ENCODE measurements around the gene DTL.

The DTL gene

DNA sequence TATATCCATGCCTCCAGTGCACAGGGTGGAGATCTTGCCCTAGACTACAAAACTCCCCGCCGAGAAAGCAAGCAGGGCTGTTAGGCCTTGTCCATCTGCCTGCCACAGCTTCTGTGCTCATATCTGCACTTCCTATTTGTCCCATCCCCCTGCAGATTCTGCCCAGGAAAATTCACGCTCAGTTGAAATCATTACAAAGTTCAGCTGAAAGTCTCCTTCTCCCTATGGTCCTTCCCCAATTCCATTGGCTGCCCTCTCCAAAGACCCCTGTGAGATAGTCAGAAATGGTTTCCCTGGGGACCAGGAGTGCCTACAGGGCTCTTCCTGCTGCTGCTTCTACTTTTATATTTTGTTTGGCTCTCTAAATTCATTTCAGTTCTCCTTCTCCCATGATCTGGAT lies 63.2 kb downstream of the DTL start:
- no peak for DNase-seq

DNA sequence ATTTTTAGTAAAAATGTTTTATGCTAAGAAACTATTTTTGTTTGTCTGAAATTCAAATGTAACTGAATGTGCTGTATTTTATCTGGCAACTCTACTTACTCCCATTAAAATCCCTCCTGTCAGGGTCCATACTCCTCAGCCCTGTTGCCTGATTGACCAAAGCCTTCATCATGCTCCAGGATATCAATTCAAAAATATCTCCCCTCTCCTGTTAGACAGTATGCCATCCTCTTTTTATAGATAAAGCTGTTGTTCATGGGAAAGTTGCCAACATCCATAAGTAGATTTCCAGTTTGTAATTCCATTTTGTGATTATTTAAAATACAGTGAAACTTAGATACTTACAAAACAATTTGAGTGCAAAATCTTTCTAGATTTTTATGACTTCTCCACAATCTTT lies 65.7 kb downstream of the DTL start:
- no peak for DNase-seq

DNA sequence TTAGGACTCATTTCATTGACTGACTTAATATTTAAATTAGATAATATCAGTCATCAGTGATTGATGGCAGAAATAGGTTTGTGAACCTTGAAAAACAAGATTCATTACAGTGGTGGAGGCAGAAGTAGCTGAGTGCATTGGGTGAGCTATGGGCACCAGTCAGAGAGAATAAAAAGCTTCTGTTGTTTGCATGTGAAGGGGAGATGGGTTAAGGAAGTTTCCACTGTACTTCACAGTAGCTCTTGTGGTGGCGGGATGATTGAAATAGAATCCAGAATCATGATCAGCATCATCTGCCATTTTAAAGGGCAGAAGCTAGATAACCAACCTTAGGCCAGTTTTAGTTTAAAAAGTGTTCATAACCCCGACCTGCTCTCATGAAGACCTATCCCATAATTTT lies 66.2 kb downstream of the DTL start:
- DNase-seq = no peak

DNA sequence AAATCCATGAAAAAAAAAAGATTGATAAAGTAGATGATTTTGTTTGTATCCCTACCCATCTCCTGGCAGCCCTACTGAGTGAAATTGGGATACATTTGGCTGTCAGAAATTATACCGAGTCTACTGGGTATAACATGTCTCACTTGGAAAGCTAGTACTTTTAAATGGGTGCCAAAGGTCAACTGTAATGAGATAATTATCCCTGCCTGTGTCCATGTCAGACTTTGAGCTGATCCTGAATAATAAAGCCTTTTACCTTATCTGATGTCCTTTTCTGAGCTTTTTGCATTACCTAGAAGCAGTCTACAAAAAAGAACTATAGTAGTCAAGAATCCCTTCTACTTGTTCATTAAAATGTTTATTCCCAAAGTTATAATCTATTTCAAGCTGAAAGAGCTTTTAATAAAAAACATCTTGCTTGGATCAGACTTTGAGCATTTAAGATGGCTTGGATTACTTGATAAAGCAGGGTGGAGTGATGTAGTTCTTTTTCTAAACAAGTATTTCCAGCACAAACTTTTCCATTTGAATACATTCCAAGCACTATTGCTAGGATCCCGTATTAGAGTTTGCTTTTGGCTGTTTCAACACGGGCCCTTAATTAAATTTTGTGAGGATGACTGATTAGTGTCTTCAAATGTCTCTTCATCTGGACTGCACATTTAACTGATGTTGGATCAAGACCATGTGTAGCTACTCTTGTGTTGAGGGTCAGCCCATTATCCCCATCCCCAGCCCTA lies 69.2 kb downstream of the DTL start:
- DNase-seq = no peak

DNA sequence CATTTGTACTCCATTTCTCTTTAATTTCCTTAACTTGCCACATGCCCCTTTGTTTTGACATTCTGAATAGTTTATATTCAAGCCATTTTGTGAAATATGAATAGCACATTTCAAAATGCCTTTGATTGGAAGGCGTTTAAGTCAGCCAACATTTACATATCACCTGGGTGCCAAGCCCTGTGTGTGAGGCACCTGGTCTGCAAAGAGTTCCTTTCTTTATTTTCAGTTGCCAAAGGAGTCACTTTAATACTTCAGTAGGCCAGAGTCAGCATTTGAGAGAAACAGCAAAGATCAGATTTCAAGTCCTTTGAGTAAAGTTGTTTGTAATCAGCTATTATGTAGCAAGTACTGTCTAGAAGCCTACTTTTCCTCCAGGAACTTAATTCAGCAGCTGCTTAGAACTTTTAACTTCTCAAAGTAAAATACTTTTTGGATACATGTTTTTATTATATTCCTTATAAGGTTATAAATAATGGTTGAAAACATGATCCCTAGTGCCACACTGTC lies 70.8 kb downstream of the DTL start:
- DNase-seq = no peak

DNA sequence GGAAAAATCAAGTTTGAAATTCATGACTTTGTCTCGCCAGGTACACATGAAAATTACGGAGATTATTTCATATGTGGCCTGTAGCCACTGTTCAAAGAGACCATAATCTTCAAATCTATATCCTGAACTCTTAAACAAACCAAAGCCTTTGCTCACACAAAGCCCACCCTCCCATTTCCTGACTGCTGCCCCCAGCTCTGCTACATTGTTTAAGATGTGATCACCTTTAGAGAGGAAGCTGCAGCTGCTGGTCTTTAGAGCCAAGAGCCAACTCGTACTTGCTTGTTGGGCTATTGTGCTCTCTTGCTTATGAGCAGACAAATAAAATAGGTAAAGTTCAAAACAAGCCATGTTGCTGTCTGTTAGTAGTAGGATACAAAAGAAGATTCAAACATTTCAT lies 71.9 kb downstream of the DTL start:
- DNase-seq = no peak

DNA sequence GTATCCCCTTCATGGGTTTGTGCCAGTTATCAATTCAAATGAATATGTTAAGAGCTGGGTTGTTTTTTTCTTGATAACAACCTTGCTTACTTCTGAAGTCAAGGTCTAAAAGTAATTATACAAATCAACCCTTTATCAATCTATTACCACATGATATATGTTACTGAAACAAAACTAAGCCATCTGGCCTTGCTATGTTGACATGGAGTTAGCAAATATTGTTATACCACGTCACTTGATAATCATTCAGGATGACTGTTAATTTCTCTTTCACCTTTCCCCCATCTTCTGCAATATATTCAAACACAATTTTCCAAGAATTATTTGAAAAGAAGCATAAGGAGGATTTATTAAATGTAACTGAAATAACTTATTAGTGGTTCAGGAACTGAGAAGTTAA lies 72.6 kb downstream of the DTL start:
- no peak for DNase-seq

DNA sequence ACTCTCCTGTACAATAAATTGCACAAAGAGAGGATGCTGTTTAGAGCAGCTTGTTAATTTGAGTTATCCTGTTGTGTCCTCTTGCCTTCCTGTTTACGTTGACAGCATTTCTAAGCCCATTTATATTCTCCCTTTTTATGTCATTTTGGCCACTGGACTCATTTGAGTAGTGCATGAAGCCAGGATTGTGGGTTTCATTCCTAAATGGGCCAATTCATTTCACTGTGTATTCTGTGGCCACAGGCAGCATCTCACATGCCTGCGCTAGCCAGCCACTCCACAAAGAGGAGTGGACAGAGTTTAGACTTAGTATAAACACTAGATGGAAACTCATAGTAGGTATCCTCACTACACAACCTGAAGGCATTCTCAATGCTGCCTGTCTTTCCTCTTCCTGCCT lies 73.4 kb downstream of the DTL start:
- DNase-seq = no peak

DNA sequence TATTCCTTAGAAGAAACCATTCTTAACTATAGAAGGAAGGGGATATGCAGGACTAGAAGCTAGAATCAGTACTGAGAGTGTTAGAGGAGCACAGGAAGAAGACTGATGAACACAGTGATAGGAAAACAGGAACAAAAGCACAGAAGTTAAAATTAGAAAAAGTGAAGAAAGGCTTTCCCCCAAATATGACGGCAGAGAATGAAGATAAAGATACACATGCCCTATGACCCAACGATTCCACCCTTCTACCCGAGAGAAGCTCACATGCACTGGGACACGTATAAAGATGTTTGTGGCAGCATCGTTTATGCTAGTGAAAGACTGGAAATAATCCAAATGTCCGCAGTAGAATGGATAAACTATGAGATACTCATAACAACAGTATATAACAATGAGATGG lies 74.2 kb downstream of the DTL start:
- DNase-seq = no peak

DNA sequence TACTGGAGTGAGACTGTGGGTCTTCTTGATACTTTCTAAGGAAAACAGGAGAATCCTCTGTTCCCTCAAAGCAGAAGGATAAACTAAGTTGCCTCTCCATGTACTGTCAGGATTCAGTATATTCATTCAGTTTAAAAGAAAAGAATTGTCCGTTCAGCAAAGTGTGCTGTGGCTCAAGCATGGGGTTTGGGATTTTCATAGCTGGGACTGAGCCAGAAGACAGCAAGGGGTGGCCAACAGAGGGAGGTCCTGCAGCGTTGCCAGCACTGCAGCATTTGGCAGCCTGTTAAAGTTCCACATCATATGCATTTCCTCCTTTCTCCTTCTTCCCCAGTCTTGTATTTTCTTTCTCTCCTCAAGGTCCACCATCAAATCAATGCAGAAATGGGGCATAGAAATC lies 75.1 kb downstream of the DTL start:
- DNase-seq = no peak

DNA sequence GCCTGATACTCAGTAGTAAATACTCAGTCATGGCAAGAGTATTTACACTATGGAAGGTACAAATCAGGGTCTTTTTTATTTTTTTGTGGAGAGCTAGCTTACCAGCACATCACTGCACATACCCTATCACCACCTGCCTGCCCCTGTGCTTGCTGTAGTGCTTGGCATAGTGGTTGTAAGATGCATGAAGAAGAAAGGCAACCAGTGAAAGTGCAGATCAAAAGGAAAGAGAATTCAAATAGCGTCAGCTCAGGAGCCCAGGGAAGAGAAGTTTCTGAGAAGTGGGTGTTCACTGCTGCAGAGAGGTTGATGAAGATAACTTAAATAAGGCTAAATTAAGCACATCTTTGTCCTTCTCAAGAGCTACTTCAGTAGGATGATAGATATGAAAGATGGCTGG lies 76.0 kb downstream of the DTL start:
- no peak for DNase-seq

DNA sequence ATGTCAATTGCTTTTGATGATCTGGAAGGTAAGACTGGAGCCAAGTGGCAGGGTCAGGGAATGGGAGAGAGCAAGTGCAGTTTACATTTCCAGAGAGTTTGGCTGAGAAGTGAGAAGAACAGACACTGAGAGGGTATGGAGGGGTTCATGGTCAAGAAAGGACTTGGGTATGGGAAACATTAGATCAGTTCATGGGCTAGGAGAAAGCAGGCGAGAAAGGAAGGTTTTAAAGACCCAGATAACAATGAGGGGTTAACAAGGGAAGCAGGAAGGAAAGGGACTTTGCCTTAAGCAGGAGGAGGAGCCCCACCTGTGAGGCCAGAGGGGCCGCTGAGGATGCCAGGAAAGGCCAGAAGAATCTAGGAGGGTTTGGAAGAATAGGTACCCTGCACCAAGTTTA lies 78.2 kb downstream of the DTL start:
- no peak for DNase-seq

DNA sequence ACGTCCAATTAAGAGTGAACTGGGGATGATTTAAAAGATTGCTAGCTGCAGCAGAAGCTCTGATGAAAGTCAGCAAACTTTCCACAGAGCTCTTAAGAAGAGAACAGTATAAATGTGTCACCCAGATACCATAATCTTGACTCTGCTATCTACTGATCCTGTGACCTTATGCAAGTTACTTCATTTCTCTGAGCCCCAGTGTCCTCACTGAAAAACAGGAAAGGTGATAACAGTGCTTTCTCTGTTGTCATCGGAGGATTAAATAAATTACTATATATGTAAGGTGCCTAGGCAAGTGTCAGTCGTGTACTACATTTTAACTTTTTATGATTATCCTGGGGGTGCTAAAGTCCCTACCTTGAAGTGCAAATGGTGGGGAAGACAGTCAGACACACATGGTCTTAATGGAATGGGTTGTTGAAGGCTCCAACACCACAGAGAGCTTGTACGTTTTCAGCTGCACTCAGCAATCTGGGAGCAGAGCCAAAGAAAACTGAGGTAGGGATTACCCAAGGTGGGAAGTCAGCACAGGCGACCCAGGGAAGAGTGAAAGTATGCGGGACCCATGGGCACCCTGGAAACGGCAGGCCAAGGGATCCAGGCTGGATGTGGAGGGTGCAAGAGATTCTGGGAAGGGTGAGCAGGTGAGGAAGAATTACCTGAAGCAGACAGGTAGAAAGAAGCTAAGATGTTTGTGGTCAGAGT lies 82.8 kb downstream of the DTL start:
- no peak for DNase-seq

DNA sequence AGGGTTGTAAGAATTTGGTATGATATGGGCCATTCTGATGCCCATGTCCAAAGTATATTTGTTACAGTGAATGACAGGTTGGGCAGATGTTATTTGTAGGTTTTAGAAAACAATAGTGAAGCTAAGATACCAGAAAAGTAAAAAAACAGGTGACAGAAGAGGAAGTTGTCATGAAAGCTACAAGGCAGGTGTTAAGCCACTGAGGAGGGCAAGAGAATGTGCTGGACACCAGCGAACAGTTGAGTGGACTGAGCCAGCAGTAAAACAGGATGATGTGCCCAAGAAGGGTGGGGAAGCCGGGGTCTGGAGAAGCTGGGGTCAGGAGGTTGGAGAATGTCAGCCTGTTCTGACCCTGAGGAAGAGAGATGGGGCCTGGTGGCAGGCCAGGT lies 83.3 kb downstream of the DTL start:
- DNase-seq = no peak

DNA sequence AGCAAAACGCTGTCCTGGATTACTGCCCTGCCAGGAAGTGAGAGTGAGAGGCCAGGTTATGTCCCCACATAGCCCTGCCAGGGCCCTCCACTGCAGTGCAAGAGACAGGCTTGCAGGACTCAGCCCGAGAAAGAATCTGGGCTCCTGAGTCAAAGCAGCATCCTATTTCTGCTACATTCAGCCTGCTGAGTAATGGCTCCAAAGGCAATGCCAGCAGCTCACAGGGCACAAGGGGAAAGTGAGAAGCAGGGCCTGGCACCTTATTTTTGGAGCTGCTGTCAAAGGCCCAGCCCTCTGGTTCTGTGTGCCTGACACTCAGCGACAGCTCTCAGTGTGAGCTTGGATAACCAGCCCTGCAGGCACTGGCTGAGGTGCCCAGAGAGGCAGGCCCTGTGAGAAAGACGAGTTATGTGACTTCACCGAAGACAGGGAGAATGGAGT lies 83.9 kb downstream of the DTL start:
- no peak for DNase-seq

DNA sequence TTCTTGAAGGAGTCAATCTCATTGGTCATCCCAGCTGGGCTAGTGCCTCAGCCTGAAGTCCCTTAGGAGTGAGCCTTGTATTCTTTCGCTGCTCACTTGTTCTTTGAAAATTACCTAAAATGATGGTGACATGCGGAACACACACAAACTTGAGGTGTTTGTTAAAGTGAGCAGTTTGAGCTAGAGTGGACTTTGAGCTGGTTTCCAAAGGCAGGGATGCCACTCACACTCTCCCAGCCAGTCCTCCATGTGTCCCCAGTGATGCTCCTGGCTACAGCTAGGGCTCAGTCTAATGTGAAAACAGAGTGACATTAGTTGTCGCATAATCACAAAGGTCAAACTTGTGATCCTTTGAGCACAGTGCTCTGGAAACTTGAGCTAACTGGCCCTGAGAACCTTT lies 84.3 kb downstream of the DTL start:
- no peak for DNase-seq

DNA sequence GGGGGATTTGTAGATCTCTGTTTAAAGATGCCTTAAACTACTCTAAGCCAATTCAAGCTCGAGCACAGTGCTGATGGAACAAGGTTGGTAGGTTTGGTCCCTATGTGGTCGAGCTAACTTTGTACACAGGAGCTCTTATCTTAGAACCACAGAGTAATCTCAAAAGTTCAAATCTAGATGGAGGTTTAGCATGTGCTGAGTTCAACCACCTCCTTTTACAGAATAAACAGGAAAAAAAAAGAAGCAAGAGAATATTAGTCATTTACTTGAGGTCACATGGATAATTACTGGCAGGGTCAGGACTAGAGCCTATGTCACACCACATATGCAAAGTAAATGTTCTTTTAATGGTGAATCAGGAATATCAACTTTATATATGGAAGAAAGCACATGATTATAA lies 86.2 kb downstream of the DTL start:
- DNase-seq = no peak

DNA sequence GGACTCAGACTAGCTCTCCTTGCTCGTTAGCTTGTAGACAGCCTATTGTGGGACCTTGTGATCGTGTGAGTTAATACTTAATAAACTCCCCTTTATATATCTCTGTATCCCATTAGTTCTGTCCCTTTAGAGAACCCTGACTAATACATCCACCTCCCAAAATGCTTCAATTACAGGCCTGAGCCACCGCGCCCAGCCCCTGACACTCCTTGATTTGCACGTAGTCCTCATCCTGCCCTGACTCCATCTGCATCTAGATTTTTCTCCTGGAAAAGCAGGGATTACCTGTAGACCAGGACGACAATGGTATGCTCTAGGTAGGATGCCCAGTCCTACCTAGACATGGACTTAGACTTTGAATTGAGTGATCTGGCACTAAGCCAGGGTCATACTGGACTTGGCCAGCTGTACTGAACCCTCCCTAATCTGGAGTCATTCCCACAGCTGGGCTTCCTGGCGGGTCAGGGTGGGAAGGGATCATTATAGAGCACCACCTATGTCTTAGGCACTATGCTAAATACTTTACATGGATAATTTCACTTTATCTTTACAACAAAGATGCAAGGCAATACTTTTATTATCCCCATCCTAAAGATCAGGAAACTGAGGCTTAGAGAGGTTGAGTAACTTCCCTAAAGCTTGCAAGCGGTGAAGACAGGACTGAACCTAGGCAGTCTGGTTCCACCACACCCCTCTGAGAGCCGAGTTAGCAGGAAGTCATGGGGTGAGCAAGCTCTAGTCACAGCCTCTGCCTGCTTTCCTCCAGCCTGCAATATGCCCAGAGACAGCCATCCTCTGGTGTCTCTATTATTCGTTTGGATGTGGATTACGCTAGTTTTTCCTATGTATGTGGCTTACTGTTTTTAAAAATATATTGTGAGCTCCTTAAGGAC lies 89.4 kb downstream of the DTL start:
- DNase-seq = no peak

DNA sequence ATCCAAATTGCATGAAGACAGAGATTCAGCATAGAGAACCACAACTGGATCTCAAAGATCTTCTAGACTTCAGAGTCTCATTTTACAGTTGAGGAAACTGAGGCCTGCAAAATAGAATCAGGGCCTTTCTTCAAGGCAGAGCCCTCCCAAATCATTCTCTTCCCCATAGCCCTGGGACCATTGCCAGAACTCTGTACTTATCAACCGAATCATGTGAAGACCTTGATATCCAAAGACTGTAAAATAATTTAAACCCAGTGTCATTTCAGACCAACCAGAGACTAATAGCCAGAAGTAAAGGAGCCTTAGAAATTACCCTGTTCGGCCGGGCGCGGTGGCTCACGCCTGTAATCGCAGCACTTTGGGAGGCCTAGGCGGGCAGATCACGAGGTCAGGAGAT lies 90.1 kb downstream of the DTL start:
- DNase-seq = no peak

DNA sequence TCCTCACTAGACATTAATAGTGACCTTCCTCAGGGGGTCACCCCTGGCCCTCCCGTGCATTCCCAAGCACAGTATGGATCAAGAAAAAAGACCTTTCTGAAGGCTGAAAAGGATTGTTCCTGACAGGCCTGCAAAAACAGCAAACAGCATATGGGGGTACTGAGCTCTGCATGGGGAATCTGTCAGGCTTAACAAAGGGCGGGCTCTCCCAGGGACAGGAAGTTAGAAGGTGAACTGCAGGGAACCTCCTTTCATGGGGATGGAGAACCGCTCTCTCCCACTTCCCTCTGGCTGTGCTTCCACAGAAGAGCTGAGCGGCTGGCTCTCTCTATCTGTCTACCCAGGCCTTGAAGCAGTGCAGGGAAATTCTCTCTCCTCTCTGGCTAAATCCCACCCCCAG lies 91.7 kb downstream of the DTL start:
- no peak for DNase-seq

DNA sequence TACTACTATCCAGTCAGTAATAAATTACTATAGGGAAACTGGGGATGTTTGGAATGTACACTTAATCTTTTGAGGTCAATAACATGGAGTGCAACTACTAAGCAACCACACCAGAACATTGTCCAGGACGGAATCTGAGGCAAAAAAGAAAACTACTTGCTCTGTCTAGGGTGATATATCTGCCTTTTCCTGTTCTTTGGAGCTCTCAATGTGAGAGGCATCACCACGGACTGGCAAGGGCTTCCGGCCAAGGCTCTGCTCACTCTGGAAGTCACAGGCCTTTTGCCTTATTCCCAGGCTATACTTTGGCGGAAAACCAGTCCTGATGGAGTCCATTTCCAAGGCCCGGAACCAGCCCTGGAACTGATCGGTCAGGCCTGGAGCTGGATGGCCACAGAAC lies 94.2 kb downstream of the DTL start:
- no peak for DNase-seq

DNA sequence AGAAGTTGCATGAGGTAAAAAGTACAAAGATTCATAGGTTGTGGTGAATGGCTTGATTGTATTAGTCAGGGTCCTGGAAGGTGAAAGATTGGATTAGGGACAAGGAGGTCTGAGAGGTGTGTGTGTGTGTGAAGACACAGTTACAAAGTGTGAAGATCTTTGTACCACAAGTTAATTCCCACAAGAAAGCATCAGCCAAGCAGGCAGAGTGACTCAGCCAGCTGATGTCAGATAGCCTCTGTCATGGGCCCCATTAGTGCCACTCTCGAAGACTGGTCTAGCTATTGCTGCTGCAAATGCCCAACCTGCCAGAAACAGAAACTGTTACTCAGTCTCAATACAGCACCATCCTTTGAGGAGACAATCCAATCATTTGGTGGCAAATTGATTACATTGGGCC lies 96.5 kb downstream of the DTL start:
- DNase-seq = no peak

DNA sequence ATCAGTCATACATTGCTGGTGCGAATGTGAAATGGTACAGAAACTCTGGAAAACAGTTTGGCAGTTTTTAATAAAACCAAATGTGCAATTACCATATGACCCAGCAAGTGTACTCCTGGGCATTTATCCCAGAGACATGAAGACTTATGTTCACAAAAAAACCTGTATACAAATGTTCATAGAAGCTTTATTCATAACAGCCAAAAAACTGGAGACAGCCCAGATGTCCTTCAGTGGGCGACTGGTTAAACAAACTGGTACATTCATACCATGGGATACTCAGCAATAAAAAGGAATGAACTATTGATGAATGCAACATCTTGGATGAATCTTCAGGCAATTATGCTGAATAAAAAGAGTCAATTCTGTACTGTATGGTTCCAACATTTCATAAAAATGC lies 97.8 kb downstream of the DTL start:
- DNase-seq = no peak

DNA sequence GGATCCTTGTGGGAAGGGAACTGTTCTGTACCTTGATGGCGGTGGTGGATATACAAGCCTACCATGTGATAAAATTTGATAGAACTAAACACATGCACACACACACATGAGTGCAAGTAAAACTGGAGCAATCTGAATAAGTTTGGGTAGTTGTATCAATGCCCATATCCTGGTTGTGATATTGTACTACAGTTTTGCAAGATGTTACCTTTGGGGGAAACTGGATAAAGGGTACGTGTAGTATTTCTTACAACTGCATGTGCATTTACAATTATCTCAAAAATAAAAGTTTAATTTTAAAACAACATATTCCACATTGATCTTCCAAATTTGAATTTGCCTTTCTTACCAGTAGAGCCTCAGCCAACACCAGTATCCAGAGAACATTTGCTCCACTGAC lies 99.6 kb downstream of the DTL start:
- no peak for DNase-seq
